GM23338 (cell line): Measurements from ENCODE around the gene KDR. TPM values are rescaled to one million over a fixed set of nuclear protein-coding genes. Genes with fewer than 3 reads are reported as not detected.

Experiments
- ATAC-seq: fragments of 200-7000 bp; cut with Tn5 transposase; 3 replicates; pipeline ENCODE4 v1.9.1; 2020
- DNase-seq: peaks from one replicate; pipeline ENCODE4 v3.0.0-alpha.2; 2015; ENCODE audit warnings: low spot score
- H2AFZ ChIP-seq: fragments of 200-600 bp; sonication (generic); 2 replicates; pipeline ENCODE4 v1.8.0; 2016; ENCODE audit warnings: antibody characterized with exemption, mild to moderate bottlenecking, moderate library complexity
- H3F3A ChIP-seq: fragments of 200-600 bp; sonication (generic); replicated peaks from 2 replicates; pipeline ENCODE4 v1.8.0; 2017; ENCODE audit warnings: antibody characterized with exemption, mixed run types, low read depth
- H3K27ac ChIP-seq: fragments of 200-600 bp; sonication (generic); 2 replicates; pipeline ENCODE4 v1.6.1; 2016; ENCODE audit warnings: low read depth
- H3K27me3 ChIP-seq: fragments of 200-600 bp; sonication (generic); 2 replicates; pipeline ENCODE4 v1.8.0; 2016; ENCODE audit warnings: mild to moderate bottlenecking, mixed run types, moderate library complexity; ENCODE audit not compliant: insufficient read depth
- H3K36me3 ChIP-seq: fragments of 200-600 bp; sonication (generic); 2 replicates; pipeline ENCODE4 v1.8.0; 2016; ENCODE audit warnings: mild to moderate bottlenecking; ENCODE audit not compliant: insufficient read depth
- H3K4me1 ChIP-seq: fragments of 200-600 bp; sonication (generic); 2 replicates; pipeline ENCODE4 v1.8.0; 2016; ENCODE audit warnings: mild to moderate bottlenecking, moderate library complexity; ENCODE audit not compliant: insufficient read depth
- H3K4me2 ChIP-seq: fragments of 200-600 bp; sonication (generic); 2 replicates; pipeline ENCODE4 v1.7.1; 2017; ENCODE audit warnings: mixed run types
- H3K4me3 ChIP-seq: fragments of 200-600 bp; sonication (generic); 2 replicates; pipeline ENCODE4 v1.6.1; 2016; ENCODE audit warnings: mixed run types
- H3K79me2 ChIP-seq: fragments of 200-600 bp; sonication (generic); replicated peaks from 2 replicates; pipeline ENCODE4 v1.8.0; 2017; ENCODE audit warnings: mild to moderate bottlenecking; ENCODE audit not compliant: insufficient read depth
- H3K9me2 ChIP-seq: fragments of 200-600 bp; sonication (generic); 2 replicates; pipeline ENCODE4 v1.8.0; 2017; ENCODE audit not compliant: insufficient read depth
- H4K20me1 ChIP-seq: fragments of 200-600 bp; sonication (generic); replicated peaks from 2 replicates; pipeline ENCODE4 v1.8.0; 2017; ENCODE audit warnings: mild to moderate bottlenecking; ENCODE audit not compliant: insufficient read depth
- H3K27ac Mint-ChIP-seq: 2 replicates; pipeline ENCODE4 v1.8.0; 2020; ENCODE audit warnings: inconsistent platforms, mild to moderate bottlenecking, moderate library complexity, mixed read lengths
- H3K27me3 Mint-ChIP-seq: 3 replicates; pipeline ENCODE4 v1.8.0; 2022; ENCODE audit warnings: low read depth, mild to moderate bottlenecking, moderate library complexity, mixed read lengths, inconsistent platforms; ENCODE audit not compliant: insufficient read depth, poor library complexity
- H3K36me3 Mint-ChIP-seq: 3 replicates; pipeline ENCODE4 v1.8.0; 2021; ENCODE audit warnings: low read depth, mild to moderate bottlenecking, inconsistent platforms, moderate library complexity, mixed read lengths
- H3K4me1 Mint-ChIP-seq: 3 replicates; pipeline ENCODE4 v1.8.0; 2020; ENCODE audit warnings: mild to moderate bottlenecking, inconsistent platforms, mixed read lengths
- H3K4me3 Mint-ChIP-seq: 3 replicates; pipeline ENCODE4 v1.8.0; 2021; ENCODE audit warnings: moderate library complexity, mild to moderate bottlenecking, inconsistent platforms, mixed read lengths
- H3K9me3 Mint-ChIP-seq: 3 replicates; pipeline ENCODE4 v1.8.0; 2020; ENCODE audit warnings: moderate library complexity, mild to moderate bottlenecking, inconsistent platforms, mixed read lengths
- CREB1 ChIP-seq: fragments of 250-450 bp; sonication (Bioruptor Pico); IDR thresholded peaks from 2 replicates; pipeline ENCODE4 v1.5.0; 2020; ENCODE audit warnings: low read depth, mild to moderate bottlenecking, moderate library complexity
- CTCF ChIP-seq, 2 experiments: fragments of 200-600 bp in 1 of 2; sonication (generic) in 1 of 2; conservative IDR thresholded peaks; 2 replicates each; pipeline versions ENCODE4 v1.5.1 to v1.6.1; 2016 to 2017; ENCODE audit warnings: antibody characterized with exemption in 2 of 2, low read depth in 2 of 2, mild to moderate bottlenecking in 2 of 2, moderate library complexity in 1 of 2
- ETS1 ChIP-seq: IDR thresholded peaks from 2 replicates; pipeline ENCODE4 v1.6.1; 2016; ENCODE audit warnings: antibody characterized with exemption
- EZH2phosphoT487 ChIP-seq: fragments of 200-600 bp; sonication (generic); IDR thresholded peaks from one replicate; pipeline ENCODE4 v1.8.1; 2018; ENCODE audit warnings: antibody characterized with exemption; ENCODE audit not compliant: unreplicated experiment
- JUNB ChIP-seq: IDR thresholded peaks from one replicate; pipeline ENCODE4 v1.6.1; 2016; ENCODE audit warnings: antibody characterized with exemption; ENCODE audit not compliant: unreplicated experiment
- REST ChIP-seq: IDR thresholded peaks from one replicate; pipeline ENCODE4 v1.6.1; 2018; ENCODE audit warnings: antibody characterized with exemption; ENCODE audit not compliant: unreplicated experiment
- ZNF114 ChIP-seq: fragments of 250-450 bp; sonication (Bioruptor Pico); IDR thresholded peaks from 2 replicates; pipeline ENCODE4 v1.5.0; 2020; ENCODE audit warnings: mild to moderate bottlenecking, moderate library complexity
- ZNF331 ChIP-seq: fragments of 250-450 bp; sonication (Bioruptor Pico); IDR thresholded peaks from 2 replicates; pipeline ENCODE4 v1.5.0; 2020; ENCODE audit warnings: low read depth, mild to moderate bottlenecking, moderate library complexity
- polyA plus RNA-seq: library from polyadenylated mRNA; unstranded; fragments of >200 nt; fragmentation: Nextera tagmentation; extraction: Ambion mirVana; gene quantifications from 2 replicates; pipeline ENCODE4 v1.2.1, GENCODE V29; 2016
- total RNA-seq: library from RNA; depleted of rRNA; stranded (reverse); fragments of >200 nt; shearing (Covaris generic); gene quantifications from 2 replicates; pipeline ENCODE4 v1.2.3, GENCODE V29; 2014

Gene KDR
- total and polyA plus RNA-seq, 2 experiments from 2014 or later, result 27.9 to 109 TPM

GRCh38 chr4:55083735-55084134, 41.7 kb downstream of the KDR start:
- peaks cover 99% of the 10 kb centered on the region for H3K36me3 Mint-ChIP-seq
- TF ChIP-seq REST (no peak), CTCF (conservative IDR thresholded peaks at IDR 0.05; ENCODE audit: low read depth in 2 of 2) (no peak), ZNF331 (CRISPR knock-in tag) (no peak), ETS1 (no peak), JUNB (no peak), EZH2phosphoT487 (no peak), CREB1 (CRISPR knock-in tag) (no peak)
- no peaks in the 10 kb centered on the region for H3K79me2 ChIP-seq
- peaks cover 73% of the 10 kb centered on the region for H3K36me3 ChIP-seq
- H3K4me2 ChIP-seq, result no peak overlapping the region
- H3K9me2 ChIP-seq, result no peaks in the 10 kb centered on the region
- no peaks in the 10 kb centered on the region for H3K9me3 Mint-ChIP-seq
- no peaks in the 10 kb centered on the region for H3K27me3 ChIP-seq
- no peak overlapping the region for H3K4me3 Mint-ChIP-seq
- H3F3A ChIP-seq, result peaks cover 10% of the 10 kb centered on the region; the same call in 1 of the 2 replicates
- H3K4me3 ChIP-seq, result no peak overlapping the region
- peaks cover 9% of the 10 kb centered on the region for H3K27me3 Mint-ChIP-seq
- ATAC-seq (no peak), DNase-seq (no peak)
- peaks cover 32% of the 10 kb centered on the region for H3K4me1 Mint-ChIP-seq
- no peak overlapping the region for H2AFZ ChIP-seq
- no peak overlapping the region for H3K27ac ChIP-seq
- no peaks in the 10 kb centered on the region; the same call in 1 of the 2 replicates for H4K20me1 ChIP-seq
- H3K4me1 ChIP-seq, result peaks cover 17% of the 10 kb centered on the region
- H3K27ac Mint-ChIP-seq, result no peak overlapping the region

- Mint-ChIP-seq H3K27ac (no peak overlapping the region), H3K4me3 (no peak overlapping the region), H3K4me1 (peaks cover 29% of the 10 kb centered on the region)
- TF ChIP-seq ZNF331 (CRISPR knock-in tag) (no peak), EZH2phosphoT487 (no peak), CTCF (conservative IDR thresholded peaks at IDR 0.05; ENCODE audit: low read depth in 2 of 2) (no peak), ZNF114 (no peak)
Measured at GRCh38 chr4:55082756-55083155, 42.6 kb downstream of the KDR start.

More at GRCh38 chr4:55082756-55083155, 42.6 kb downstream of the KDR start:
- Histone ChIP-seq H3K9me2 (no peaks in the 10 kb centered on the region), H3K79me2 (no peaks in the 10 kb centered on the region), H3F3A (peaks cover 10% of the 10 kb centered on the region; the same call in 1 of the 2 replicates), H3K4me1 (peaks cover 12% of the 10 kb centered on the region; the same call in 1 of the 2 replicates), H3K4me2 (no peak overlapping the region), H4K20me1 (no peaks in the 10 kb centered on the region; the same call in 1 of the 2 replicates), H2AFZ (no peak overlapping the region), H3K36me3 (peaks cover 63% of the 10 kb centered on the region), H3K27me3 (no peaks in the 10 kb centered on the region), H3K4me3 (no peak overlapping the region), H3K27ac (no peak overlapping the region)
- peaks cover 9% of the 10 kb centered on the region for H3K27me3 Mint-ChIP-seq
- DNase-seq, result no peak
- ATAC-seq, result no peak
- no peaks in the 10 kb centered on the region for H3K9me3 Mint-ChIP-seq
- H3K36me3 Mint-ChIP-seq, result peaks cover 92% of the 10 kb centered on the region
